PC-9 (cell line): ENCODE data around the gene GPX4. TPM values are rescaled to one million over a fixed set of nuclear protein-coding genes. Genes with fewer than 3 reads are reported as not detected.

ENCODE experiments used
- BruUV-seq: library from RNA; stranded (reverse); fragments of 400-500 nt; replicated peaks from 2 replicates; lab custom pipeline; 2021; lab: Mats Ljungman, UMichigan
- CTCF ChIA-PET: fragments of 300-600 bp; sonication (Branson Sonifier 250); formaldehyde crosslinking; loops from one replicate; lab custom pipeline; 2022; ENCODE audit warnings: antibody characterized with exemption; lab: Charles Lee
- POLR2A ChIA-PET: fragments of 300-600 bp; sonication (Branson Sonifier 250); formaldehyde crosslinking; loops from one replicate; lab custom pipeline; 2022; ENCODE audit warnings: antibody characterized with exemption; ENCODE audit not compliant: unreplicated experiment; lab: Charles Lee
- DNase-seq, 2 experiments: peaks; one replicate each; pipeline versions ENCODE4 v3.0.0 to v3.0.0-alpha.2; 2015 to 2022; ENCODE audit warnings: mixed read lengths in 1 of 2
- H2AFZ ChIP-seq: fragments of 200-600 bp; sonication (generic); 2 replicates; pipeline ENCODE4 v1.8.1; 2017; ENCODE audit warnings: antibody characterized with exemption
- H3F3A ChIP-seq: fragments of 200-600 bp; sonication (generic); 2 replicates; pipeline ENCODE4 v1.8.1; 2017; ENCODE audit warnings: antibody characterized with exemption, mild to moderate bottlenecking, low read depth; ENCODE audit not compliant: insufficient read depth
- H3K27ac ChIP-seq: fragments of 200-600 bp; sonication (generic); 2 replicates; pipeline ENCODE4 v1.6.1; 2016; ENCODE audit warnings: mixed run types
- H3K27me3 ChIP-seq: fragments of 200-600 bp; sonication (generic); 2 replicates; pipeline ENCODE4 v1.6.1; 2016; ENCODE audit warnings: low read depth, mixed run types; ENCODE audit not compliant: insufficient read depth
- H3K36me3 ChIP-seq: fragments of 200-600 bp; sonication (generic); 2 replicates; pipeline ENCODE4 v1.6.1; 2016; ENCODE audit warnings: low read depth, mixed run types
- H3K4me1 ChIP-seq: fragments of 200-600 bp; sonication (generic); replicated peaks from 2 replicates; pipeline ENCODE4 v1.6.1; 2016; ENCODE audit warnings: mixed run types; ENCODE audit not compliant: insufficient read depth
- H3K4me2 ChIP-seq: fragments of 200-600 bp; sonication (generic); 2 replicates; pipeline ENCODE4 v1.6.1; 2017; ENCODE audit warnings: mixed run types
- H3K4me3 ChIP-seq: fragments of 200-600 bp; sonication (generic); 2 replicates; pipeline ENCODE4 v1.6.1; 2016; ENCODE audit warnings: mixed run types
- H3K79me2 ChIP-seq: fragments of 200-600 bp; sonication (generic); 2 replicates; pipeline ENCODE4 v1.6.1; 2017; ENCODE audit warnings: low read depth, mixed run types
- H3K9me2 ChIP-seq: fragments of 200-600 bp; sonication (generic); 2 replicates; pipeline ENCODE4 v1.8.1; 2017; ENCODE audit warnings: mild to moderate bottlenecking; ENCODE audit not compliant: insufficient read depth
- H3K9me3 ChIP-seq: fragments of 200-600 bp; sonication (generic); 2 replicates; pipeline ENCODE4 v1.8.1; 2016; ENCODE audit warnings: low read depth; ENCODE audit not compliant: insufficient read depth
- H4K20me1 ChIP-seq: fragments of 200-600 bp; sonication (generic); 2 replicates; pipeline ENCODE4 v1.8.1; 2017; ENCODE audit not compliant: insufficient read depth
- CTCF ChIP-seq: fragments of 200-600 bp; sonication (generic); conservative IDR thresholded peaks from 2 replicates; pipeline ENCODE4 v1.6.1; 2017; ENCODE audit warnings: mixed run types, antibody characterized with exemption, mild to moderate bottlenecking, moderate library complexity
- EZH2 ChIP-seq: fragments of 200-600 bp; sonication (generic); IDR thresholded peaks from 2 replicates; pipeline ENCODE4 v1.8.0; 2017; ENCODE audit warnings: antibody characterized with exemption, low read depth
- intact Hi-C: fragments of 100-400 bp; cut with micrococcal nuclease; formaldehyde crosslinking; loops from one replicate; pipeline ENCODE4 v1.10.0; 2022; ENCODE audit not compliant: unreplicated experiment
- total RNA-seq: library from RNA; stranded (reverse); gene quantifications from 2 replicates; pipeline ENCODE4 v1.2.3, GENCODE V29; 2021

GPX4 gene
- total RNA-seq, 1 experiment from 2014 or later: 465 TPM

- peaks cover 8% of the 10 kb centered on the region; the same call in 1 of the 2 replicates for H3K9me3 ChIP-seq
- H3K4me2 ChIP-seq: peak overlapping the region; percentile 88
- peak; percentile 54 to 81 for DNase-seq
- ChIA-PET POLR2A (interaction anchor here (0.6 to 1.0 kb wide), 7 partner anchors 56 to 478 kb away, joined by 3 to 14 read pairs (median 6); partner anchors contain the start of gene CIRBP), CTCF (no interaction called here)
- peaks cover 30% of the 10 kb centered on the region for H4K20me1 ChIP-seq
- peak overlapping the region; percentile 80 for H3K27ac ChIP-seq
- no peaks in the 10 kb centered on the region for H3K27me3 ChIP-seq
- H3K9me2 ChIP-seq: no peaks in the 10 kb centered on the region
- peaks cover 19% of the 10 kb centered on the region for H3K79me2 ChIP-seq
- H3F3A ChIP-seq: peaks cover 67% of the 10 kb centered on the region
- TF ChIP-seq EZH2 (no peak), CTCF (no peak)
- peak overlapping the region; percentile 78 for H3K4me3 ChIP-seq
- H2AFZ ChIP-seq: no peak overlapping the region
- intact Hi-C loops: loop anchor here (5.0 kb wide), 2 partner anchors 37 to 78 kb away; partner anchors contain the start of gene ARHGAP45
- peaks cover 66% of the 10 kb centered on the region for H3K4me1 ChIP-seq
- no TSS peak for BruUV-seq
- H3K36me3 ChIP-seq: no peaks in the 10 kb centered on the region
These were observed 665 bp downstream of the GPX4 start for GRCh38 chr19:1104311-1105007.

DNA sequence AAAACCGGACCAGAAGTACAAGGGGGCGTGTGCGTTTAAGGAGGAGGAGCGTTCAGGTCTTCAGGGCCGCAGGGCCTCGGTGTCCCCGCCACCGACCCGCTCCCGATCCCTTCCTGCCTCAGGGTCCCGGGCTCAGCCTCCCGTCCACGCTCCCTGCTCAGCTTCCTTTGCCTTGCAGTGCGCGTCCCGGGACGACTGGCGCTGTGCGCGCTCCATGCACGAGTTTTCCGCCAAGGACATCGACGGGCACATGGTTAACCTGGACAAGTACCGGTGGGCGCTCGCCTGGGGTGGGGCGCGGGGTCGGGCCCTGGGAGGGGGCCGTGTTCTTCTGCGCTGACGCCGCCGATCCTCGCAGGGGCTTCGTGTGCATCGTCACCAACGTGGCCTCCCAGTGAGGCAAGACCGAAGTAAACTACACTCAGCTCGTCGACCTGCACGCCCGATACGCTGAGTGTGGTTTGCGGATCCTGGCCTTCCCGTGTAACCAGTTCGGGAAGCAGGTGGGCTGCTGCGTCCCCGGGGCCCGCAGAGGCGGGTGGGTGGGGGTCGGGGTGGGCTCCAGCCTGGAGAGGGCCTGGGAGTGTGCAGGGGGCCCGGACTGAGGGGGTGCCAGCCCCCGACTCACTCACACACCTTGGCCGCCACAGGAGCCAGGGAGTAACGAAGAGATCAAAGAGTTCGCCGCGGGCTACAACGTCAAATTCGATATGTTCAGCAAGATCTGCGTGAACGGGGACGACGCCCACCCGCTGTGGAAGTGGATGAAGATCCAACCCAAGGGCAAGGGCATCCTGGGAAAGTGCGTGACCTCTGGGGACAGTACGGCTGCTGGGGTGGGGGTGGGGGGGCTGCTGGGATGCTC is 1.4 kb downstream of the GPX4 start:
- CTCF ChIA-PET: interaction anchor here (0.5 kb wide), 1 partner anchor 48 kb away, joined by 3 read pairs; no protein-coding TSS in a partner anchor
- intact Hi-C loops: no loop called here
- Histone ChIP-seq H4K20me1 (peaks cover 30% of the 10 kb centered on the region), H3K27me3 (no peaks in the 10 kb centered on the region), H3K79me2 (peaks cover 19% of the 10 kb centered on the region), H3F3A (peaks cover 59% of the 10 kb centered on the region), H3K9me3 (peaks cover under 1% of the 10 kb centered on the region; the same call in 1 of the 2 replicates), H3K27ac (peak overlapping the region; percentile 80), H3K4me3 (peak overlapping the region; percentile 78), H2AFZ (no peak overlapping the region), H3K4me2 (peak overlapping the region; percentile 88), H3K36me3 (no peaks in the 10 kb centered on the region), H3K9me2 (no peaks in the 10 kb centered on the region), H3K4me1 (peaks cover 58% of the 10 kb centered on the region)
- POLR2A ChIA-PET: no interaction called here
- BruUV-seq: TSS peak; percentile 49
- peak; percentile 38 to 44 for DNase-seq
- no peak for TF ChIP-seq CTCF
- TF ChIP-seq EZH2: no peak
